Left ventricle myocardium inferior (tissue), 1 donor: ENCODE results near the gene OAS3. TPM values are rescaled to one million over a fixed set of nuclear protein-coding genes. Genes with fewer than 3 reads are reported as not detected.

ENCODE experiments used
- DNase-seq: peaks from one replicate; pipeline ENCODE4 v3.0.0-alpha.2; 2020
- H3K27ac ChIP-seq: fragments of 200-600 bp; replicated peaks from 2 replicates; pipeline ENCODE4 v1.8.0; 2021
- H3K27me3 ChIP-seq: fragments of 200-600 bp; 2 replicates; pipeline ENCODE4 v1.8.0; 2021; ENCODE audit warnings: low read depth
- H3K36me3 ChIP-seq: fragments of 200-600 bp; 2 replicates; pipeline ENCODE4 v1.8.0; 2021
- H3K4me1 ChIP-seq: fragments of 200-600 bp; 2 replicates; pipeline ENCODE4 v1.8.0; 2021
- H3K4me3 ChIP-seq: fragments of 200-600 bp; 2 replicates; pipeline ENCODE4 v1.8.0; 2021; ENCODE audit warnings: mild to moderate bottlenecking, moderate library complexity
- H3K9me3 ChIP-seq: fragments of 200-600 bp; replicated peaks from 2 replicates; pipeline ENCODE4 v1.8.0; 2021
- intact Hi-C: fragments of 100-400 bp; cut with micrococcal nuclease; formaldehyde crosslinking; loops from one replicate; pipeline ENCODE4 v1.11.0; 2022
- total RNA-seq: library from RNA; stranded (reverse); fragmentation: NEBNext Ultra II Directional; extraction: Animal tissue kit (Norgen Biotek cat#: 25700); gene quantifications from one replicate; pipeline ENCODE4 v1.2.1, GENCODE V29; 2021
- TF ChIP-seq, protein P1 (sequence below): fragments of 200-600 bp; IDR thresholded peaks from 2 replicates; pipeline ENCODE4 v1.8.0; 2021; ENCODE audit warnings: antibody characterized with exemption, mild to moderate bottlenecking, borderline replicate concordance
- donor health status: DM: no; HTN: yes; CAD: no; lungs with severe emphysema.

The OAS3 gene
- total RNA-seq, 1 donor from 2014 or later, result 5.4 TPM

GRCh38 chr12:113014565-113014964 lies 76.3 kb downstream of the OAS3 start:
- Histone ChIP-seq H3K27ac (no peak overlapping the region), H3K4me3 (no peak overlapping the region), H3K36me3 (peaks cover 24% of the 10 kb centered on the region), H3K4me1 (no peaks in the 10 kb centered on the region), H3K9me3 (peaks cover 13% of the 10 kb centered on the region), H3K27me3 (peaks cover 25% of the 10 kb centered on the region)
- no peak for DNase-seq
- intact Hi-C loops, result no loop called here
- TF ChIP-seq, protein P1, sequence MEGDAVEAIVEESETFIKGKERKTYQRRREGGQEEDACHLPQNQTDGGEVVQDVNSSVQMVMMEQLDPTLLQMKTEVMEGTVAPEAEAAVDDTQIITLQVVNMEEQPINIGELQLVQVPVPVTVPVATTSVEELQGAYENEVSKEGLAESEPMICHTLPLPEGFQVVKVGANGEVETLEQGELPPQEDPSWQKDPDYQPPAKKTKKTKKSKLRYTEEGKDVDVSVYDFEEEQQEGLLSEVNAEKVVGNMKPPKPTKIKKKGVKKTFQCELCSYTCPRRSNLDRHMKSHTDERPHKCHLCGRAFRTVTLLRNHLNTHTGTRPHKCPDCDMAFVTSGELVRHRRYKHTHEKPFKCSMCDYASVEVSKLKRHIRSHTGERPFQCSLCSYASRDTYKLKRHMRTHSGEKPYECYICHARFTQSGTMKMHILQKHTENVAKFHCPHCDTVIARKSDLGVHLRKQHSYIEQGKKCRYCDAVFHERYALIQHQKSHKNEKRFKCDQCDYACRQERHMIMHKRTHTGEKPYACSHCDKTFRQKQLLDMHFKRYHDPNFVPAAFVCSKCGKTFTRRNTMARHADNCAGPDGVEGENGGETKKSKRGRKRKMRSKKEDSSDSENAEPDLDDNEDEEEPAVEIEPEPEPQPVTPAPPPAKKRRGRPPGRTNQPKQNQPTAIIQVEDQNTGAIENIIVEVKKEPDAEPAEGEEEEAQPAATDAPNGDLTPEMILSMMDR, result no peak

DNA sequence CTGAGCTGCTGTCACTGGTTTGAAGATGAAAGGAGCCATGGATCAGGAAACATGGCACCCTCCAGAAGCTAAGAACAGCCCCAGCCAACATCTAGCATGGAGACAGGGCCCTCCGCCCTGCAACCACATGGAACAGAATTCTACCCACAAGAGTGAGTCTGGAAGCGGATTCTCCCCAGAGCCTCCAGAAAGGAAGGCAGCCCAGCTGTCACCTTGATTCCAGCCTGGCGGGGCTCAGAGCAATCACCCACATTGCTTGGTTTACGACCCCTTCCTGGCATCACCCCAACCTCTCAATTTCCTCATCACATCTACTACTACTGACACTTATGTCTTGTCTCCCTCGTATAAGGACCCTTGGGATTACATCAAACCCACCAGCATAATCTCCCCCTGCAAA lies 78.5 kb downstream of the OAS3 start:
- intact Hi-C loops, result no loop called here
- H3K4me3 ChIP-seq, result no peak overlapping the region
- peaks cover 2% of the 10 kb centered on the region for H3K9me3 ChIP-seq
- no peak overlapping the region for H3K27ac ChIP-seq
- peaks cover 1% of the 10 kb centered on the region for H3K36me3 ChIP-seq
- TF ChIP-seq, protein P1, result no peak
- peaks cover 41% of the 10 kb centered on the region for H3K27me3 ChIP-seq
- H3K4me1 ChIP-seq, result no peaks in the 10 kb centered on the region
- DNase-seq, result no peak

GRCh38 chr12:113019025-113019424 lies 80.8 kb downstream of the OAS3 start:
- H3K9me3 ChIP-seq, result no peaks in the 10 kb centered on the region
- H3K4me3 ChIP-seq, result no peak overlapping the region
- no peaks in the 10 kb centered on the region for H3K4me1 ChIP-seq
- intact Hi-C loops, result no loop called here
- H3K27me3 ChIP-seq, result peaks cover 44% of the 10 kb centered on the region
- no peak overlapping the region for H3K27ac ChIP-seq
- no peak for DNase-seq
- H3K36me3 ChIP-seq, result no peaks in the 10 kb centered on the region
- TF ChIP-seq, protein P1, result no peak

GRCh38 chr12:113021500-113021899 lies 83.2 kb downstream of the OAS3 start:
- TF ChIP-seq, protein P1, result no peak
- H3K4me1 ChIP-seq, result no peaks in the 10 kb centered on the region

More at GRCh38 chr12:113021500-113021899, 83.2 kb downstream of the OAS3 start:
- H3K36me3 ChIP-seq, result no peaks in the 10 kb centered on the region
- no peak overlapping the region for H3K4me3 ChIP-seq
- H3K9me3 ChIP-seq, result no peaks in the 10 kb centered on the region
- no peak overlapping the region for H3K27ac ChIP-seq
- intact Hi-C loops, result no loop called here
- DNase-seq, result no peak
- peaks cover 34% of the 10 kb centered on the region for H3K27me3 ChIP-seq

Other genes with a start within 250 kb of the OAS3 start
- gene RPH3A, start 146.7 kb upstream of the OAS3 start, total RNA-seq, result not detected
- 4.8 TPM for gene OAS1, start 31.5 kb upstream of the OAS3 start, total RNA-seq
- 4.8 TPM for gene OAS2, start 40.0 kb downstream of the OAS3 start, total RNA-seq
- gene DTX1, start 118.3 kb downstream of the OAS3 start, total RNA-seq, result 1.5 TPM
- gene RASAL1, start 197.3 kb downstream of the OAS3 start, total RNA-seq, result not detected
- not detected for gene CFAP73, start 211.2 kb downstream of the OAS3 start, total RNA-seq
- 34.7 TPM for gene DDX54, start 247.0 kb downstream of the OAS3 start, total RNA-seq
- 17.9 TPM for gene RITA1, start 247.2 kb downstream of the OAS3 start, total RNA-seq